Left lung (tissue), 10 donors: ENCODE data around the gene DSTN. TPM values are rescaled to one million over a fixed set of nuclear protein-coding genes. Genes with fewer than 3 reads are reported as not detected.

Experiments used
- ATAC-seq: fragments of 200-7000 bp; cut with Tn5 transposase; one replicate; pipeline ENCODE4 v1.9.1; 2020; ENCODE audit warnings: moderate library complexity
- DNase-seq, 4 donors: peaks; one replicate each; pipeline ENCODE4 v3.0.0-alpha.2; 2013 to 2020
- H3K27ac ChIP-seq, 2 donors: fragments of 200-600 bp; sonication (generic) in 1 of 2; one replicate each; pipeline versions ENCODE4 v1.5.0 to v1.8.0; 2020 to 2021
- H3K27me3 ChIP-seq, 2 donors: fragments of 200-600 bp; sonication (generic) in 1 of 2; one replicate each; pipeline versions ENCODE4 v1.5.0 to v1.8.0; 2020 to 2021
- H3K36me3 ChIP-seq, 2 donors: fragments of 200-600 bp; sonication (generic) in 1 of 2; one replicate each; pipeline versions ENCODE4 v1.5.0 to v1.8.0; 2020 to 2021
- H3K4me1 ChIP-seq, 2 donors: fragments of 200-600 bp; one replicate each; pipeline ENCODE4 v1.8.0; 2021
- H3K4me3 ChIP-seq, 2 donors: fragments of 200-600 bp; sonication (generic) in 1 of 2; one replicate each; pipeline versions ENCODE4 v1.5.0 to v1.8.0; 2020 to 2021; ENCODE audit warnings: mild to moderate bottlenecking in 1 of 2
- H3K9me3 ChIP-seq, 2 donors: fragments of 200-600 bp; sonication (generic) in 1 of 2; one replicate each; pipeline versions ENCODE4 v1.5.0 to v1.8.0; 2020 to 2021
- CTCF ChIP-seq, 2 donors: fragments of 200-600 bp; sonication (generic) in 1 of 2; IDR thresholded peaks; one replicate each; pipeline versions ENCODE4 v1.5.0 to v1.8.0; 2021; ENCODE audit warnings: antibody characterized with exemption in 2 of 2
- intact Hi-C, 2 donors: fragments of 100-400 bp; cut with DNase I; formaldehyde crosslinking; loops; one replicate each; pipeline versions ENCODE4 v1.11.2 to v1.14.2; 2022
- polyA plus RNA-seq, 6 donors: library from polyadenylated mRNA; unstranded; fragments of 120-200 nt; gene quantifications; one replicate each; pipeline ENCODE4 v1.2.1, GENCODE V29; 2013; ENCODE audit not compliant: insufficient read length in 6 of 6
- total RNA-seq, 2 donors: library from RNA; stranded (reverse); fragmentation: NEBNext Ultra II Directional; extraction: Animal tissue kit (Norgen Biotek cat#: 25700); gene quantifications; one replicate each; pipeline ENCODE4 v1.2.1, GENCODE V29; 2021
- donor health status: DM: no; HTN: yes; CAD: no.
- donor health status: DM: no; HTN: no; CAD: no.

Gene DSTN
- total and polyA plus RNA-seq, 8 donors = 340 to 551 (median 366) TPM

DNA sequence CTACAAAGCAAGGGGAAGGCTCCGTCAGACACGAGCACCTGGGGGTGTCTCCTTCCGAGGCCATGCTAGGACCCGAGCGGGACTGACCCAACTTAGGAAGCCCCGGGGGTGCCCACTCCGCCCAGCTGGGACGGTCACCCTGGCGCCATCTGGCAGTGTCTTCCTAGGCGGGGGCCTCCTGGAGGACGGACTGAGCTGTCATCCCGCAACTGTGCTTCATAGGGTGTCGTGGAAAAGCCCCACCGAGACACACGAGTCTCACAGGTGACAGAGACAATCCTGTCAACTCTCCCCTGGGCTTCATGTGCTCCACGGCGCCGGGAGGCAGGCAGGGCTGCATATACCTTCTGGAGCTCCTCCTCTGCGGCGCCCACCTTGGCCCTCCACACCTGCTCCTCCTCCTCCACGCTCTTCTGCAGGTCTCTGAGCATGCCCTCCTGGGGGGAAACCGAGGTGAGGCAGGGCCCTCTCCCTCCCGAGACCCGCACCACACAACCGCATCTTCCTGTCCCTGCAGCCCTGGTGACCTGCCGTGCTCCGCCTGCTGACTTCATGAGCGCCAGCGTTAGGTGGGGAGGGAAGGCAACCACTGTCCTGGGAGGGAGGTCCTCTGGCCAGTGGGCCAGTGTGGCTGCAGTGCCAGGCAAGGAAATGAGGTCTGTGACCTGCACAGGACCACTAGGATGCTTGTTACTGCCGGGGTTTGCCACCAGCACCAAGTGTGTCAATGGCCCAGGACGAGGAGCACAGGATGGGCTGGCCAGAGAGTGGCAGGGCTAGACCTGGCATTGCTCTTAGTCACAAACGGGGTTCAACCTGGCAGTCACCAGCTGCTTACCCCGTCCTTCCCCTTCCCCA is 50.7 kb downstream of the DSTN start:
- intact Hi-C loops = no loop called here
- Histone ChIP-seq H3K27ac (no peak overlapping the region), H3K36me3 (peaks cover 0 to 100% of the 10 kb centered on the region in 2 donors), H3K4me1 (peaks cover 0 to 11% of the 10 kb centered on the region in 2 donors), H3K9me3 (no peaks in the 10 kb centered on the region), H3K4me3 (no peak overlapping the region), H3K27me3 (no peaks in the 10 kb centered on the region)
- DNase-seq = peak in 2 of 4 donors; percentile 28 to 69
- TF ChIP-seq CTCF (IDR thresholded peaks at IDR 0.05) = no peak
- no peak for ATAC-seq

DNA sequence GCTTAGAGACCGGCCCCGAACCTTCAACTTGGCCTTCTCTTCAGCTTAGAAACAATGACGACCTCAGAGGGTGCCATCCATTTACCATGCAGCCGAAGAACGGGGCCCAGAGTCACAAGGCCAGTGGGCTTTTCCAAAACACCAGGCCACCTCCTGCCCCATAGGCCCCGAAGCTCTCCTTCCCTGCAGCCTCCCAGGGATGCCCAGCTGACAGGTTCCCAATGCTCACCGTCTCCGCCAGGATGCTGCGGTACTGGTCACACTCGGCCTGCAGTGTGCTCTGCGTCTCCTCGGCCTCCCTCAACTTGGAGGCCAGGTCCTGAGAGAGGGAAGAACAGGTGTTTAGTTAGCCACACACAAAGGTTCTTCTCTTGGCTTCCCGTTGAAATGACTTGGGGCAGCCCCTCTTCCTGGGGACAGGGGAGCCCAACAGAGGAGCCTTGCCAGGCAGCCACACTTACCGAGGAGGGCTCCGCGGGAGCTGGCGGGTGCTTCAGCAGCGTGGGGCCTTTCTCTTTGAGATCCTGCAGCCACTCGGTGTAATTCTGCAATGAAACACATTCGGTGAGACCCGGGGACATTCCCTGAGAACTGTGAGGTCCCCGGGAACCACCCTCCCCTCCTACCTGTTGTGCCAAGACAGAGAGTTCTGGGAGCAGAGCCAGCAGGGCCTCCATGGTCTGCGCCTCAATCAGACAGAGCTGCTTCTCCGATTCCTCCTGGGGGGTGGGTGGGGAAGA is 51.5 kb downstream of the DSTN start:
- ATAC-seq (no peak), DNase-seq (peak in 2 of 4 donors; percentile 26 to 43)
- intact Hi-C loops = no loop called here
- Histone ChIP-seq H3K27me3 (no peaks in the 10 kb centered on the region), H3K9me3 (no peaks in the 10 kb centered on the region), H3K4me3 (no peak overlapping the region), H3K4me1 (peaks cover 0 to 5% of the 10 kb centered on the region in 2 donors), H3K27ac (no peak overlapping the region), H3K36me3 (peaks cover 0 to 100% of the 10 kb centered on the region in 2 donors)
- no peak for TF ChIP-seq CTCF (IDR thresholded peaks at IDR 0.05)

- Histone ChIP-seq H3K27ac (no peak overlapping the region), H3K9me3 (no peaks in the 10 kb centered on the region), H3K4me1 (peaks cover 0 to 3% of the 10 kb centered on the region in 2 donors), H3K4me3 (no peak overlapping the region), H3K36me3 (peaks cover 0 to 100% of the 10 kb centered on the region in 2 donors), H3K27me3 (no peaks in the 10 kb centered on the region)
- DNase-seq (peak in 2 of 4 donors; percentile 22 to 40), ATAC-seq (no peak)
- TF ChIP-seq CTCF (IDR thresholded peaks at IDR 0.05) = no peak
- intact Hi-C loops = no loop called here
These were observed 52.4 kb downstream of the DSTN start for GRCh38 chr20:17622086-17622850.

GRCh38 chr20:17622851-17623508 is 53.1 kb downstream of the DSTN start:
- H3K36me3 ChIP-seq = peaks cover 0 to 100% of the 10 kb centered on the region in 2 donors
- intact Hi-C loops = no loop called here
- ATAC-seq = no peak

More at GRCh38 chr20:17622851-17623508, 53.1 kb downstream of the DSTN start:
- Histone ChIP-seq H3K4me1 (no peaks in the 10 kb centered on the region), H3K27me3 (no peaks in the 10 kb centered on the region), H3K27ac (no peak overlapping the region), H3K9me3 (no peaks in the 10 kb centered on the region), H3K4me3 (no peak overlapping the region)
- DNase-seq = peak in 2 of 4 donors; percentile 8 to 52
- TF ChIP-seq CTCF (IDR thresholded peaks at IDR 0.05) = no peak
